ENCODE results near the gene INAFM2. TPM values are rescaled to one million over a fixed set of nuclear protein-coding genes. Genes with fewer than 3 reads are reported as not detected.

Gene INAFM2
- total and polyA plus RNA-seq, 2 experiments from 2014 or later: 18.1 to 32.7 TPM

- no peak for TF ChIP-seq JUNB (IDR thresholded peaks at IDR 0.05; ENCODE audit: unreplicated experiment)
- TF ChIP-seq CREB1 (CRISPR knock-in tag; IDR thresholded peaks at IDR 0.05; ENCODE audit: low read depth): no peak
- no peak for TF ChIP-seq POLR2AphosphoS5 (IDR thresholded peaks at IDR 0.05; ENCODE audit: low read depth)
- no peak for TF ChIP-seq REST (IDR thresholded peaks at IDR 0.05; ENCODE audit: unreplicated experiment)
- TF ChIP-seq ETS1 (IDR thresholded peaks at IDR 0.05): no peak
- TF ChIP-seq, protein P1, sequence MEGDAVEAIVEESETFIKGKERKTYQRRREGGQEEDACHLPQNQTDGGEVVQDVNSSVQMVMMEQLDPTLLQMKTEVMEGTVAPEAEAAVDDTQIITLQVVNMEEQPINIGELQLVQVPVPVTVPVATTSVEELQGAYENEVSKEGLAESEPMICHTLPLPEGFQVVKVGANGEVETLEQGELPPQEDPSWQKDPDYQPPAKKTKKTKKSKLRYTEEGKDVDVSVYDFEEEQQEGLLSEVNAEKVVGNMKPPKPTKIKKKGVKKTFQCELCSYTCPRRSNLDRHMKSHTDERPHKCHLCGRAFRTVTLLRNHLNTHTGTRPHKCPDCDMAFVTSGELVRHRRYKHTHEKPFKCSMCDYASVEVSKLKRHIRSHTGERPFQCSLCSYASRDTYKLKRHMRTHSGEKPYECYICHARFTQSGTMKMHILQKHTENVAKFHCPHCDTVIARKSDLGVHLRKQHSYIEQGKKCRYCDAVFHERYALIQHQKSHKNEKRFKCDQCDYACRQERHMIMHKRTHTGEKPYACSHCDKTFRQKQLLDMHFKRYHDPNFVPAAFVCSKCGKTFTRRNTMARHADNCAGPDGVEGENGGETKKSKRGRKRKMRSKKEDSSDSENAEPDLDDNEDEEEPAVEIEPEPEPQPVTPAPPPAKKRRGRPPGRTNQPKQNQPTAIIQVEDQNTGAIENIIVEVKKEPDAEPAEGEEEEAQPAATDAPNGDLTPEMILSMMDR (conservative IDR thresholded peaks at IDR 0.05; ENCODE audit: low read depth in 2 of 2): no peak
- TF ChIP-seq EZH2 (IDR thresholded peaks at IDR 0.05; ENCODE audit: low read depth, unreplicated experiment): no peak
- no peak for TF ChIP-seq NANOG (IDR thresholded peaks at IDR 0.05; ENCODE audit: borderline replicate concordance)
- no peak for TF ChIP-seq ZNF331 (CRISPR knock-in tag; IDR thresholded peaks at IDR 0.05; ENCODE audit: low read depth)
- no peak for TF ChIP-seq STAT1 (IDR thresholded peaks at IDR 0.05; ENCODE audit: unreplicated experiment)
- no peak for TF ChIP-seq ZNF114 (CRISPR knock-in tag; IDR thresholded peaks at IDR 0.05)
- TF ChIP-seq ZNF462 (CRISPR knock-in tag; IDR thresholded peaks at IDR 0.05): no peak
- TF ChIP-seq EZH2phosphoT487 (IDR thresholded peaks at IDR 0.05; ENCODE audit: unreplicated experiment): no peak
- H3K9me2 ChIP-seq (ENCODE audit: insufficient read depth): no peaks in the 10 kb centered on the region
- peaks cover 28% of the 10 kb centered on the region for H3K27me3 ChIP-seq (ENCODE audit: insufficient read depth)
- no peak overlapping the region for H3K4me2 ChIP-seq
- no peak overlapping the region for H3K4me3 Mint-ChIP-seq
- peaks cover 11% of the 10 kb centered on the region for H3K4me1 Mint-ChIP-seq
- H3K4me1 ChIP-seq (ENCODE audit: insufficient read depth): no peaks in the 10 kb centered on the region; the same call in 1 of the 2 replicates
- H3K79me2 ChIP-seq (replicated peaks; ENCODE audit: insufficient read depth): no peaks in the 10 kb centered on the region
- no peak overlapping the region for H3K27ac ChIP-seq (ENCODE audit: low read depth)
- H2AFZ ChIP-seq: no peak overlapping the region
- no peak overlapping the region for H3K4me3 ChIP-seq
- no peak for DNase-seq (ENCODE audit: low spot score)
- ATAC-seq: no peak
- H3K36me3 ChIP-seq (ENCODE audit: insufficient read depth): no peaks in the 10 kb centered on the region
- H3K27ac Mint-ChIP-seq: no peak overlapping the region
- peaks cover 2% of the 10 kb centered on the region; the same call in 1 of the 3 replicates for H3K9me3 Mint-ChIP-seq
- no peaks in the 10 kb centered on the region for H4K20me1 ChIP-seq (replicated peaks; ENCODE audit: insufficient read depth)
- H3K27me3 Mint-ChIP-seq (ENCODE audit: insufficient read depth, low read depth, poor library complexity): peaks cover 32% of the 10 kb centered on the region
- H3K36me3 Mint-ChIP-seq (ENCODE audit: low read depth): no peaks in the 10 kb centered on the region; the same call in 2 of the 3 replicates
- H3F3A ChIP-seq (replicated peaks; ENCODE audit: low read depth): 0 out of 2 replicates have a peak, but pooled peaks cover 3% of the 10 kb centered on the region
These were observed 41.5 kb downstream of the INAFM2 start for GRCh38 chr15:40365016-40365415.

All from GM23338 (cell line).